ENCODE measurements around the gene ABCA4.
A peak's percentile ranks its signal among the peaks of the same experiment; 100 is the strongest.

Gene ABCA4

GRCh38 chr1:94083681-94084080 lies 37.3 kb downstream of the ABCA4 start:
- no peak for DNase-seq (ENCODE audit: low read depth)

DNA sequence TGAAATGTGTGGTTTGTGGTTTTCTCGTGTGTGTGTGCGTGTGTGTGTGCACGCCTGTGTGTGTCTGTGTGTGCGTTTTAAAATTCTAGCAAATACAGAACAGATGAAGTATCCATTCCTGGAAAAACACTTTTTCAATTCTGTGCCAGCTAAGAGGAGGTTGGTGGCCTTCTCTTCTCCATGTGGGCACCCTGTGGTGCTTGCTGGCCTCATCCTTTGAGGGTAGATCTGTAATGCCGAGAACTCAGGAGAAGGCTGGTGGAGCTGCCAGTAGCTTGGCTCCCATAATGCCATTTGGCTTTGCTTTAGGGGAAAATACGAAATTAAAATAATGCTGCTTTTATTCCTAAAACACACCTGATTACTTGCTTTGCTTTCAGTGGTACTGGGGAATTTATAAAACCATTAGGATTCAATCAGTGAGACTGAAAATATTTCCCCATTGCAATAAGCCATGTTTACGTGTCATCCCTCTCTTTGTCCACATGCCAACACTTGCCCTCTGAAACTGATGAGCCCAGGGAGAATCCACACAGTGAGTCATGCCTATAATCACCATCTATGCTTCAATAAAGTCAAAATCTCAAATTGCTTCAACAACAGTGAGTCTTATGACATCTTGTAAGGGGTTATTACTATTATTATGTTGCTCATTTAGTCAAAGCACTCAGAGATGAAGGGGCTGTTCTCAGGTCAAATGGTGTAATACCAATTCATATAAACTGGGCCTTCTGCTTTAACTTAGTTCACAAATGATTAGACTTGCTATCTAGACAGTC lies 39.2 kb downstream of the ABCA4 start:
- DNase-seq (ENCODE audit: low read depth), result peak; percentile 83

GRCh38 chr1:94079989-94080388 lies 41.0 kb downstream of the ABCA4 start:
- DNase-seq (ENCODE audit: low read depth), result no peak

GRCh38 chr1:94079080-94079940 lies 41.6 kb downstream of the ABCA4 start:
- no peak for DNase-seq (ENCODE audit: low read depth)

- no peak for DNase-seq (ENCODE audit: low read depth)
Observed at GRCh38 chr1:94072840-94073522, 48.0 kb downstream of the ABCA4 start.

GRCh38 chr1:94071976-94072375 lies 49.0 kb downstream of the ABCA4 start:
- DNase-seq (ENCODE audit: low read depth), result no peak

GRCh38 chr1:94071391-94071790 lies 49.6 kb downstream of the ABCA4 start:
- DNase-seq (ENCODE audit: low read depth), result no peak

GRCh38 chr1:94070865-94071264 lies 50.1 kb downstream of the ABCA4 start:
- DNase-seq (ENCODE audit: low read depth), result no peak

DNA sequence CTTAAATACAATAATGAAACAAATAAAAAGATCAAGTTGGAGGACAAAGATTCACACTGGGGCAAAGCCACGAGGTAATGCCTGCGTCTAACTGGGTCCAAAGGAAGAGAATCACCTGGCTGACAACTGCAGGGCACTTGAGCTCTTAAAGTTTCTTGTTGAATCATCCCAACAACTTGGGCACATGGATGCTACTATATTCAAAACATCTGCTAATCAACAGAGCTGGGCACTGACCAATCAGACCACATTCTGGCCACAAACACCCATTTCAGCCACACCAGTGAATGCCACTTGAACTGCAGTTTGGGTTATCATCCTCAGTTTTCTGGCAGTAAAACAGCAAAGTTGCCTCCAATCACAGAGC lies 51.0 kb downstream of the ABCA4 start:
- DNase-seq (ENCODE audit: low read depth), result no peak

GRCh38 chr1:94068999-94069918 lies 51.7 kb downstream of the ABCA4 start:
- DNase-seq (ENCODE audit: low read depth), result no peak

- no peak for DNase-seq (ENCODE audit: low read depth)
Observed at GRCh38 chr1:94068096-94068998, 52.6 kb downstream of the ABCA4 start.

DNA sequence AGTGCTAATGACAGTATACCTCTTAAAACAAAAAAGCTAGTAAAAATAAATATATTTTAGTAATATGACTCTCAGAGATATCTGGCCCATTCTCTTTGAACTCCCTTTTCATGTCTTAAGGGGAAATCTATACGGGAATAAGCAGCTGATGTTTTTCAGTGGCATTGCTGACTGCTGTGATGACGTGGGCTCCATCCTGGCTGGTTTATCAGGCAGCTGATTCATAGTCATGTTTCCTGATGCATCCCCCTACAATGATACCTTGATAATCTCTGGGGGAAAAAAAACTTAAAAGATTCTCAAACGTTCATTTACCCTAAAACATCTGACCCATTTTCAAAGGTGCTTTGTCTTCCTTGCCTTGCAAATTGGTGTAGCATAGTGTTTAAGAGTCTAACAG lies 53.8 kb downstream of the ABCA4 start:
- DNase-seq (ENCODE audit: low read depth), result no peak

DNA sequence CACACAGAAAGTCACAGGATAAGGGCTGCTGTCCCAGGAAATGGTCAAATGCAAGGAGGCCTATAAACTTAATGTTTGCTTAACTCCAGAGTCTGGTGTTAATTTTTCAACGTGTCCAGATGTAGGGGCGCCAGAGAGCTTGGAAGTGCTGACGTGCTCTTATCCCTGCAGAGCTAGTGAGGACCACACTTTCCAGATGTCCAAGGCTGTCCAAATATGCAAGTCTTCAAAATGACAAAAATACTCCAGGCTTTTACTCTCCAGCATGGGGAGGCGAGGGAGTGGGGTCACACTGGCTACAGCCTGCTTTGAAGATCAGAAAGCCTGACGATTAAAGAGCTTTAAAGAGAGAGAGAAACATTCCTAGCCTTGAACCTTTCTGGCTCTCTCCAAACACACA lies 57.6 kb downstream of the ABCA4 start:
- DNase-seq (ENCODE audit: low read depth), result no peak

DNA sequence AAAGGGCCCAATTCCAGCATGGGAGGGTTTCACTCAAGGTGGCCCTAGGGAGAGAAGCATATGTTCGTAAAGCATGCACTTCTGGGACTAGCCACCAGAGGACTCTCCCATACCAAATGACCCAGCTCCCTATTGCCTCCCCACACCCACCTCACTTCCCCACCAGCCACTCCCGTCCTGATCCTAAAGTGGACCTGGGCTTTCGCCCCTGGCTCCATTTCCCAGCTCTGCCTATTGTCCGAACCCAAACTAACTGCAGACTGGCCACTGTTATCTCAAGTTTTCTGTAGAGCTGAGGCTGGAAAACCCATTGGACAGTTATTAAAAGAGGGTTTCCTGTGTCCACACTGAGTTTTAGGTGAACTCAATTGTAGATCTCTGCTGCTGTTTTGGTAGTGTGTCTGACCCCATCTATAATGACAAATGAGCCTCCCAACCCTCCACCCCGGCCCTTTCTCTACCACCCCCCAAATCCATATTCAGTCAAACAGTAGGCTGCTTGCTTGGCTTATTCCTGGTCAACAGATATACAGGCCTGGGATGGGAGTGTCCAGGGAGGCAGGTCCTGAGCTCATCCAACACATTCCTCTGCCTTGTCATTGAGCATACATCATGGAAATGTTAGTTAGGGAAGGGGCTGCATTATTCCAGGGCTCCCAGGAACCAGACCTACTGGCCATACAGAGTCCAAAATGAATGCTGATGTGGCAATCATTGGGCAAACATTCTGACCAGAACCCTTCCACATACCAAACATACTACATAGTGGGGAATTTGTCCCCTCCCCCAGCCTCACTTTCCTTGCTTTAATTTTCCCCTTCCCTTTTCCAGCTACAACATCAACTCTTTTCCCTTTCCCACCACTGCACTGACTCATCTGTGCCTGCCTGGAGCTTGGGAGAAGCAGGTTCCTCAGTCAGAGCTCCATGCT lies 59.2 kb downstream of the ABCA4 start:
- no peak for DNase-seq (ENCODE audit: low read depth)

- no peak for DNase-seq (ENCODE audit: low read depth)
Observed at GRCh38 chr1:94060720-94061119, 60.2 kb downstream of the ABCA4 start.

GRCh38 chr1:94058766-94059165 lies 62.2 kb downstream of the ABCA4 start:
- no peak for DNase-seq (ENCODE audit: low read depth)

- no peak for DNase-seq (ENCODE audit: low read depth)
Observed at GRCh38 chr1:94056996-94057395, 64.0 kb downstream of the ABCA4 start.

GRCh38 chr1:94056171-94056570 lies 64.8 kb downstream of the ABCA4 start:
- no peak for DNase-seq (ENCODE audit: low read depth)

DNA sequence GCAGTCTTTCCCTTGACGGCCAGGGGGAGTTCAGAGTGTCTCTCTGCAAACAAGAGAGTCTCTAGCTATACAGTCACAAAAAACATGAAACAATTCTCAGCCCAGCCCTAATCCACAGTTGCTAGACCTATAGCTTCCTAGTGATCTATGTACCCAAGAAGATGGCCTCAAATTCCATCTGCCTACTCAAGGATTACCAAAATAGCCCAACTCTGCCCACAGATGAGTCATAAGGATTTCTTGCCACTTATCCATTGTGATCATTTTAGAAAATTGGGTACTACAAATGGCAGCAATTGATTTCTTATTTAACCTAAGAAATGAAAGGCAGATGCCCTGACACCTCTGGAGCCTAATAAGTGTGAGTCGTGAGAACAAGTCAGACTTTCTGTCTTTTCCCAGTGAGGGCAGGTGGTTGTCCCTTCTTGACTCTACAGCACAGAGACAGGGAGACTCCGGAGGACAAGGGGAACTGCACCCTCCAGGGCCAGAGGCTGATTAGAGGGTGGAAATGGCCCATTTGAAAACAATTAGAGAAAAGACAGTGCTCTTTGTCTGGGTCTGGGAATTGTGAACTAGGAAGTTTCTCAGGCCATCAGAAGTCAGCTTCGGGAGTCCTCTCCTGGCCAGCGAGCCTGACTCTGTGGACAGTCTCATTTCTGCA lies 65.4 kb downstream of the ABCA4 start:
- peak; percentile 57 for DNase-seq (ENCODE audit: low read depth)
